ENCODE measurements around the gene FARSA. TPM values are rescaled to one million over a fixed set of nuclear protein-coding genes. Genes with fewer than 3 reads are reported as not detected.

Gene FARSA
- total and polyA plus RNA-seq, 2 of the 13 experiments (the other 11 are each of a cell fraction or from before 2014, with no cell fraction given), result 25.9 to 72.0 TPM

DNA sequence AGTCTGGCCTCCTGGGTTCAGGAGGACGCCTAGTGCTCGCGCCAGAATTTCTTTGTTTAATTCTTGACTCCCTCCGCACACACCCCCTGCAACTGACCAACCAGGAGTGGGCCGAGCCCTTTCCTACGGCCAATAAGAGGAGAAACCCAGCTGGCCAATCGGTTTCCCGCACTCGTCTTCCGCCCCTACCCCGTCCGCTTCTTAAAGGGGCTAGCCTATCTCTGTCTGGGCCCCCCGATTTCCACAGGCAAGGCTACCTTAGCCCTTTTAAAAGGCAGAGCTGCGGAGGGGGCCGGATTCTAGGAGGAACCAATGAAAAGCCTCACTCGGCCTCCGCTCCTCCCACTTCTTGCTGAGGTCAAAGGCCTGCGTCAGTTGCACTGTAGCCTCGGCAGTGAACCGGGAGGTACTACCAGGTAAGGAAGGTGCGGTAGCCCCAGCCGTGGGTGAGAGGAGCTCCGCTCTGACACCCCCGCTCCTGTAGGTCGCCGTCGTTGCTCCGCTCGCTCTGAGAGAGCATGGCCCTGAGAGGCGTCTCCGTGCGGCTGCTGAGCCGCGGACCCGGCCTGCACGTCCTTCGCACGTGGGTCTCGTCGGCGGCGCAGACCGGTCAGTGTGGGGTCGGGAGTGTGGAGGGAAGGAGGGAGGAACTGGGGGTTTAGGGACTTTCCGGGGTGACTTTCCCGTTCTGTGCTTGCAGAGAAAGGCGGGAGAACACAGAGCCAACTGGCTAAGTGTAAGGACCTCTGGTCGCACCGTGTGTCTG is 42.5 kb downstream of the FARSA start, which contains the start of gene GCDH (continued):
- TF ChIP-seq ZNF780A (CRISPR knock-in tag; IDR thresholded peaks at IDR 0.05), result no peak
- peak; percentile 78 for TF ChIP-seq GABPB1 (CRISPR knock-in tag; IDR thresholded peaks at IDR 0.05)
- TF ChIP-seq ZNF101 (CRISPR knock-in tag; IDR thresholded peaks at IDR 0.05; ENCODE audit: borderline replicate concordance, low read depth), result no peak
- no peak for TF ChIP-seq SRSF9 (IDR thresholded peaks at IDR 0.05; ENCODE audit: borderline replicate concordance, insufficient read depth, low read depth, low read length, poor library complexity, severe bottlenecking)
- TF ChIP-seq TRIM24 (CRISPR knock-in tag; IDR thresholded peaks at IDR 0.05), result no peak
- no peak; the same call in 1 of the 2 replicates for TF ChIP-seq CHD2 (IDR thresholded peaks at IDR 0.05; ENCODE audit: low read depth, low read length)
- TF ChIP-seq FUBP1 (CRISPR knock-in tag; IDR thresholded peaks at IDR 0.05; ENCODE audit: borderline replicate concordance), result no peak
- TF ChIP-seq ZNF713 (CRISPR knock-in tag; IDR thresholded peaks at IDR 0.05), result 0 out of 2 replicates have a peak, but pooled peaks have one; percentile 78
- TF ChIP-seq PHF5A (CRISPR knock-in tag; IDR thresholded peaks at IDR 0.05; ENCODE audit: low read depth, unreplicated experiment), result peak; percentile 34
- no peak for TF ChIP-seq HOXA7 (CRISPR knock-in tag; IDR thresholded peaks at IDR 0.05)
- TF ChIP-seq KLF16 (CRISPR knock-in tag; IDR thresholded peaks at IDR 0.05), result peak in 1 of 2 experiments; percentile 65; a peak in 1 of 4 replicates
- no peak for TF ChIP-seq SUZ12 (IDR thresholded peaks at IDR 0.05; ENCODE audit: low read depth, low read length)
- no peak for TF ChIP-seq ARNT (IDR thresholded peaks at IDR 0.05)
- TF ChIP-seq, protein P1, sequence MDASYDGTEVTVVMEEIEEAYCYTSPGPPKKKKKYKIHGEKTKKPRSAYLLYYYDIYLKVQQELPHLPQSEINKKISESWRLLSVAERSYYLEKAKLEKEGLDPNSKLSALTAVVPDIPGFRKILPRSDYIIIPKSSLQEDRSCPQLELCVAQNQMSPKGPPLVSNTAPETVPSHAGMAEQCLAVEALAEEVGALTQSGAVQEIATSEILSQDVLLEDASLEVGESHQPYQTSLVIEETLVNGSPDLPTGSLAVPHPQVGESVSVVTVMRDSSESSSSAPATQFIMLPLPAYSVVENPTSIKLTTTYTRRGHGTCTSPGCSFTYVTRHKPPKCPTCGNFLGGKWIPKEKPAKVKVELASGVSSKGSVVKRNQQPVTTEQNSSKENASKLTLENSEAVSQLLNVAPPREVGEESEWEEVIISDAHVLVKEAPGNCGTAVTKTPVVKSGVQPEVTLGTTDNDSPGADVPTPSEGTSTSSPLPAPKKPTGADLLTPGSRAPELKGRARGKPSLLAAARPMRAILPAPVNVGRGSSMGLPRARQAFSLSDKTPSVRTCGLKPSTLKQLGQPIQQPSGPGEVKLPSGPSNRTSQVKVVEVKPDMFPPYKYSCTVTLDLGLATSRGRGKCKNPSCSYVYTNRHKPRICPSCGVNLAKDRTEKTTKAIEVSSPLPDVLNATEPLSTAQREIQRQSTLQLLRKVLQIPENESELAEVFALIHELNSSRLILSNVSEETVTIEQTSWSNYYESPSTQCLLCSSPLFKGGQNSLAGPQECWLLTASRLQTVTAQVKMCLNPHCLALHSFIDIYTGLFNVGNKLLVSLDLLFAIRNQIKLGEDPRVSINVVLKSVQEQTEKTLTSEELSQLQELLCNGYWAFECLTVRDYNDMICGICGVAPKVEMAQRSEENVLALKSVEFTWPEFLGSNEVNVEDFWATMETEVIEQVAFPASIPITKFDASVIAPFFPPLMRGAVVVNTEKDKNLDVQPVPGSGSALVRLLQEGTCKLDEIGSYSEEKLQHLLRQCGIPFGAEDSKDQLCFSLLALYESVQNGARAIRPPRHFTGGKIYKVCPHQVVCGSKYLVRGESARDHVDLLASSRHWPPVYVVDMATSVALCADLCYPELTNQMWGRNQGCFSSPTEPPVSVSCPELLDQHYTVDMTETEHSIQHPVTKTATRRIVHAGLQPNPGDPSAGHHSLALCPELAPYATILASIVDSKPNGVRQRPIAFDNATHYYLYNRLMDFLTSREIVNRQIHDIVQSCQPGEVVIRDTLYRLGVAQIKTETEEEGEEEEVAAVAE (CRISPR knock-in tag; IDR thresholded peaks at IDR 0.05; ENCODE audit: borderline replicate concordance), result peak; percentile 58; the same call in 1 of the 2 replicates
- TF ChIP-seq, protein P2, sequence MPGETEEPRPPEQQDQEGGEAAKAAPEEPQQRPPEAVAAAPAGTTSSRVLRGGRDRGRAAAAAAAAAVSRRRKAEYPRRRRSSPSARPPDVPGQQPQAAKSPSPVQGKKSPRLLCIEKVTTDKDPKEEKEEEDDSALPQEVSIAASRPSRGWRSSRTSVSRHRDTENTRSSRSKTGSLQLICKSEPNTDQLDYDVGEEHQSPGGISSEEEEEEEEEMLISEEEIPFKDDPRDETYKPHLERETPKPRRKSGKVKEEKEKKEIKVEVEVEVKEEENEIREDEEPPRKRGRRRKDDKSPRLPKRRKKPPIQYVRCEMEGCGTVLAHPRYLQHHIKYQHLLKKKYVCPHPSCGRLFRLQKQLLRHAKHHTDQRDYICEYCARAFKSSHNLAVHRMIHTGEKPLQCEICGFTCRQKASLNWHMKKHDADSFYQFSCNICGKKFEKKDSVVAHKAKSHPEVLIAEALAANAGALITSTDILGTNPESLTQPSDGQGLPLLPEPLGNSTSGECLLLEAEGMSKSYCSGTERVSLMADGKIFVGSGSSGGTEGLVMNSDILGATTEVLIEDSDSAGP (CRISPR knock-in tag; IDR thresholded peaks at IDR 0.05; ENCODE audit: borderline replicate concordance), result peak; percentile 98
- TF ChIP-seq MNT (IDR thresholded peaks at IDR 0.05), result peak; percentile 20; the same call in 1 of the 2 replicates
- TF ChIP-seq ZNF441 (CRISPR knock-in tag; IDR thresholded peaks at IDR 0.05; ENCODE audit: borderline replicate concordance), result no peak
- peak; percentile 60; the same call in 1 of the 2 replicates for TF ChIP-seq EED (CRISPR knock-in tag; IDR thresholded peaks at IDR 0.05)
- TF ChIP-seq ZNF382 (CRISPR knock-in tag; IDR thresholded peaks at IDR 0.05; ENCODE audit: borderline replicate concordance), result no peak
- TF ChIP-seq ZNF546 (CRISPR knock-in tag; conservative IDR thresholded peaks at IDR 0.05), result no peak

Measured in HepG2 (cell line).